PC-9 (cell line): ENCODE measurements around the gene SLC1A2. TPM values are rescaled to one million over a fixed set of nuclear protein-coding genes. Genes with fewer than 3 reads are reported as not detected.

Experiments used
- BruUV-seq: library from RNA; stranded (reverse); fragments of 400-500 nt; replicated peaks from 2 replicates; lab custom pipeline; 2021; lab: Mats Ljungman, UMichigan
- CTCF ChIA-PET: fragments of 300-600 bp; sonication (Branson Sonifier 250); formaldehyde crosslinking; loops from one replicate; lab custom pipeline; 2022; ENCODE audit warnings: antibody characterized with exemption; lab: Charles Lee
- POLR2A ChIA-PET: fragments of 300-600 bp; sonication (Branson Sonifier 250); formaldehyde crosslinking; loops from one replicate; lab custom pipeline; 2022; ENCODE audit warnings: antibody characterized with exemption; ENCODE audit not compliant: unreplicated experiment; lab: Charles Lee
- DNase-seq, 2 experiments: peaks; one replicate each; pipeline versions ENCODE4 v3.0.0 to v3.0.0-alpha.2; 2015 to 2022; ENCODE audit warnings: mixed read lengths in 1 of 2
- H2AFZ ChIP-seq: fragments of 200-600 bp; sonication (generic); 2 replicates; pipeline ENCODE4 v1.8.1; 2017; ENCODE audit warnings: antibody characterized with exemption
- H3F3A ChIP-seq: fragments of 200-600 bp; sonication (generic); 2 replicates; pipeline ENCODE4 v1.8.1; 2017; ENCODE audit warnings: antibody characterized with exemption, mild to moderate bottlenecking, low read depth; ENCODE audit not compliant: insufficient read depth
- H3K27ac ChIP-seq: fragments of 200-600 bp; sonication (generic); 2 replicates; pipeline ENCODE4 v1.6.1; 2016; ENCODE audit warnings: mixed run types
- H3K27me3 ChIP-seq: fragments of 200-600 bp; sonication (generic); 2 replicates; pipeline ENCODE4 v1.6.1; 2016; ENCODE audit warnings: low read depth, mixed run types; ENCODE audit not compliant: insufficient read depth
- H3K36me3 ChIP-seq: fragments of 200-600 bp; sonication (generic); 2 replicates; pipeline ENCODE4 v1.6.1; 2016; ENCODE audit warnings: low read depth, mixed run types
- H3K4me1 ChIP-seq: fragments of 200-600 bp; sonication (generic); replicated peaks from 2 replicates; pipeline ENCODE4 v1.6.1; 2016; ENCODE audit warnings: mixed run types; ENCODE audit not compliant: insufficient read depth
- H3K4me2 ChIP-seq: fragments of 200-600 bp; sonication (generic); 2 replicates; pipeline ENCODE4 v1.6.1; 2017; ENCODE audit warnings: mixed run types
- H3K4me3 ChIP-seq: fragments of 200-600 bp; sonication (generic); 2 replicates; pipeline ENCODE4 v1.6.1; 2016; ENCODE audit warnings: mixed run types
- H3K79me2 ChIP-seq: fragments of 200-600 bp; sonication (generic); 2 replicates; pipeline ENCODE4 v1.6.1; 2017; ENCODE audit warnings: low read depth, mixed run types
- H3K9me2 ChIP-seq: fragments of 200-600 bp; sonication (generic); 2 replicates; pipeline ENCODE4 v1.8.1; 2017; ENCODE audit warnings: mild to moderate bottlenecking; ENCODE audit not compliant: insufficient read depth
- H3K9me3 ChIP-seq: fragments of 200-600 bp; sonication (generic); 2 replicates; pipeline ENCODE4 v1.8.1; 2016; ENCODE audit warnings: low read depth; ENCODE audit not compliant: insufficient read depth
- H4K20me1 ChIP-seq: fragments of 200-600 bp; sonication (generic); 2 replicates; pipeline ENCODE4 v1.8.1; 2017; ENCODE audit not compliant: insufficient read depth
- EZH2 ChIP-seq: fragments of 200-600 bp; sonication (generic); IDR thresholded peaks from 2 replicates; pipeline ENCODE4 v1.8.0; 2017; ENCODE audit warnings: antibody characterized with exemption, low read depth
- intact Hi-C: fragments of 100-400 bp; cut with micrococcal nuclease; formaldehyde crosslinking; loops from one replicate; pipeline ENCODE4 v1.10.0; 2022; ENCODE audit not compliant: unreplicated experiment
- total RNA-seq: library from RNA; stranded (reverse); gene quantifications from 2 replicates; pipeline ENCODE4 v1.2.3, GENCODE V29; 2021
- TF ChIP-seq, protein P1 (sequence below): fragments of 200-600 bp; sonication (generic); conservative IDR thresholded peaks from 2 replicates; pipeline ENCODE4 v1.6.1; 2017; ENCODE audit warnings: mixed run types, antibody characterized with exemption, mild to moderate bottlenecking, moderate library complexity

The SLC1A2 gene
- total RNA-seq, 1 experiment from 2014 or later: 0.09 TPM

DNA sequence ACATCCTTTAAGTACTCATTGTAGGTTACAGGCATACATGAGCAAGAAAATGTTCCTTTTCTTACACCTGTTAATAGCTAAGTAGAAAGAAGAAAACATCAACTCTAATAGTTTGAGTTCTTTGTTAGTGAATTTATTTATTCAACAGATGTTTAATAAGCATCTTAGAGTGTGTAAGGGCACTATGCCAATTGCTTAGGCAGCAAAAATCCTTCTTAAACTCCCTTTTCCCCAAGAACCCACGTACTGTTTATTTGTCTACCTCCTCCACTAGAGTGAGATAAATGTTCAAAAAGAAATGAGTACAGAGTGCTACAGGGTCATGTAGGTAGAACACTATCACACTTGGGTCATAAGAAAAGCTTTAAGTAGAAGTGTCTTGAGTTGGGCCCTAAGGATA lies 149.0 kb downstream of the SLC1A2 start:
- H3K4me1 ChIP-seq: peaks cover 5% of the 10 kb centered on the region
- H4K20me1 ChIP-seq: no peaks in the 10 kb centered on the region
- no peak overlapping the region for H3K4me2 ChIP-seq
- no peak overlapping the region for H3K4me3 ChIP-seq
- H3K27me3 ChIP-seq: no peaks in the 10 kb centered on the region
- no peaks in the 10 kb centered on the region for H3K9me3 ChIP-seq
- POLR2A ChIA-PET: no interaction called here
- H3K36me3 ChIP-seq: no peaks in the 10 kb centered on the region
- H3K27ac ChIP-seq: no peak overlapping the region
- no peak for DNase-seq
- no peaks in the 10 kb centered on the region for H3K79me2 ChIP-seq
- CTCF ChIA-PET: no interaction called here
- no peak for TF ChIP-seq EZH2
- TF ChIP-seq, protein P1, sequence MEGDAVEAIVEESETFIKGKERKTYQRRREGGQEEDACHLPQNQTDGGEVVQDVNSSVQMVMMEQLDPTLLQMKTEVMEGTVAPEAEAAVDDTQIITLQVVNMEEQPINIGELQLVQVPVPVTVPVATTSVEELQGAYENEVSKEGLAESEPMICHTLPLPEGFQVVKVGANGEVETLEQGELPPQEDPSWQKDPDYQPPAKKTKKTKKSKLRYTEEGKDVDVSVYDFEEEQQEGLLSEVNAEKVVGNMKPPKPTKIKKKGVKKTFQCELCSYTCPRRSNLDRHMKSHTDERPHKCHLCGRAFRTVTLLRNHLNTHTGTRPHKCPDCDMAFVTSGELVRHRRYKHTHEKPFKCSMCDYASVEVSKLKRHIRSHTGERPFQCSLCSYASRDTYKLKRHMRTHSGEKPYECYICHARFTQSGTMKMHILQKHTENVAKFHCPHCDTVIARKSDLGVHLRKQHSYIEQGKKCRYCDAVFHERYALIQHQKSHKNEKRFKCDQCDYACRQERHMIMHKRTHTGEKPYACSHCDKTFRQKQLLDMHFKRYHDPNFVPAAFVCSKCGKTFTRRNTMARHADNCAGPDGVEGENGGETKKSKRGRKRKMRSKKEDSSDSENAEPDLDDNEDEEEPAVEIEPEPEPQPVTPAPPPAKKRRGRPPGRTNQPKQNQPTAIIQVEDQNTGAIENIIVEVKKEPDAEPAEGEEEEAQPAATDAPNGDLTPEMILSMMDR: no peak
- H2AFZ ChIP-seq: no peak overlapping the region
- intact Hi-C loops: no loop called here
- H3F3A ChIP-seq: peaks cover 9% of the 10 kb centered on the region
- no peaks in the 10 kb centered on the region for H3K9me2 ChIP-seq
- BruUV-seq: no TSS peak

DNA sequence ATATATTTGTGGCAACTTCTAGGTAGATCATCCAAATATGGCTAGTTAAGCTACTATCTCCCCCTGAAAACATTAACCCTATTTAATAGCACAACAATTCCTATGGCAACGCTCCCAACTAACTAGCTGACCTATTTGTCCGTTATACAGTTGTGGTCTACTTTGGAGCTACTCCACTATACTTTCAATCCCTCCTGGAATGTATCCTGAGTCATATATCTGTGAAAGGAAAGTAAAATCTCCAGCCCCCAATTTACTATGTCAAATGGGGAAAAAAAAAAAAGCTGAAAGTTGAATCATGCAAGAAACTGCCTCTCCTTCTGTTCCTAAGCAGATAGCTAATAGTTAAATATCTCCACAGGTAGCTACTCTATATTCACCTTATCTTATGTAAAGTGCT lies 151.9 kb downstream of the SLC1A2 start:
- ChIA-PET CTCF (interaction anchor here (0.6 kb wide), 1 partner anchor 755 kb away, joined by 3 read pairs; no protein-coding TSS in a partner anchor), POLR2A (interaction anchor here (0.6 kb wide), 1 partner anchor 117 kb away, joined by 3 read pairs; no protein-coding TSS in a partner anchor)
- intact Hi-C loops: no loop called here
- Histone ChIP-seq H3K9me3 (no peaks in the 10 kb centered on the region), H3K4me1 (no peaks in the 10 kb centered on the region), H3K4me2 (no peak overlapping the region), H3K9me2 (no peaks in the 10 kb centered on the region), H3K27ac (no peak overlapping the region), H3F3A (no peaks in the 10 kb centered on the region), H3K79me2 (no peaks in the 10 kb centered on the region), H3K36me3 (no peaks in the 10 kb centered on the region), H3K27me3 (no peaks in the 10 kb centered on the region), H4K20me1 (no peaks in the 10 kb centered on the region), H3K4me3 (no peak overlapping the region), H2AFZ (no peak overlapping the region)
- no peak for DNase-seq
- no TSS peak for BruUV-seq
- TF ChIP-seq, protein P1: no peak
- no peak for TF ChIP-seq EZH2

DNA sequence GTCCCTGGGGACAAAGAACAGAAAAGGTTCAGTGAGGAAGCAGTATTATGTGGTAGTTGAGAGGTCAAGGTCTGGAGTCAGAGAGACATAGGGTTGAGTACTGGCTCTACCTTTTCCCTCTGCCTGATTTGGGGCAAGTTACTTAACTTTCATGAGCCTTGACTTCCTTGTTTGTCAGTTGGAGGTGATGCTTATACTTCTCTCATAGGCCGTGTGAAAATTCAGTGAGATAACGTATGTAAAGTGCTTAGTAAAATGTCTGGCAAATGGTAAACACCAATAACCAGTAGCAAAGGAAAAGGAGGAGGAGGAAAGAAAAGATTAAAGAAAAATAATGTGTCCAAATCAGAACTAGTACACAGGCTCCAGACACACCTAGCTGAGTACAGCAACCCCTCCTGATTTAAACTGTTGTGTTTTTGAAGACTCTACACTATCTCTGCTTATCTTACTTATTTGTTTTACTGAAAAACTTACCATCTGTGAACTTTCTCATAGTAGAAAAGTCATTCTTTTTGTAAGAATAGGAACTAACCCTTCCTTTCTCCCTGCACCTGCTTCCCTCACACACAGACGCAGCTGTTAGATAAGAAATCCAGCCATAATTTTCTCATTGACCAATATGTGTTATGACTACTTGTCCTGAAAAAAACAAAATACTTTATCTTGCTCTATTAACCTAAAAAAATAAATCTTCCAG lies 153.5 kb downstream of the SLC1A2 start:
- no peaks in the 10 kb centered on the region for H3F3A ChIP-seq
- no peaks in the 10 kb centered on the region for H3K4me1 ChIP-seq
- no peaks in the 10 kb centered on the region for H3K36me3 ChIP-seq
- H3K4me3 ChIP-seq: no peak overlapping the region
- DNase-seq: no peak
- POLR2A ChIA-PET: no interaction called here
- H2AFZ ChIP-seq: no peak overlapping the region
- TF ChIP-seq, protein P1: no peak
- H3K27ac ChIP-seq: no peak overlapping the region
- no peaks in the 10 kb centered on the region for H3K79me2 ChIP-seq
- no TSS peak for BruUV-seq
- H3K9me2 ChIP-seq: no peaks in the 10 kb centered on the region
- no peaks in the 10 kb centered on the region for H3K9me3 ChIP-seq
- CTCF ChIA-PET: interaction anchor here (0.5 kb wide), 1 partner anchor 26 kb away, joined by 5 read pairs; no protein-coding TSS in a partner anchor
- no peak overlapping the region for H3K4me2 ChIP-seq
- intact Hi-C loops: no loop called here
- H3K27me3 ChIP-seq: no peaks in the 10 kb centered on the region
- H4K20me1 ChIP-seq: no peaks in the 10 kb centered on the region
